Ishikawa (cell line): Measurements from ENCODE around the gene VPS11.

Experiments used
- EGR1 ChIP-seq: IDR thresholded peaks from 2 replicates; pipeline ENCODE4 v1.6.1; 2012
- TCF12 ChIP-seq: IDR thresholded peaks from 2 replicates; pipeline ENCODE4 v1.6.1; 2012; ENCODE audit warnings: low read depth

GRCh38 chr11:119027561-119028345 is 39.9 kb upstream of the VPS11 start:
- TF ChIP-seq TCF12 = no peak
- no peak for TF ChIP-seq EGR1
